Hair follicular keratinocyte (primary cell): Measurements from ENCODE around the gene PLPP4. TPM values are rescaled to one million over a fixed set of nuclear protein-coding genes. Genes with fewer than 3 reads are reported as not detected.

ENCODE experiments used
- total RNA-seq: library from RNA; depleted of rRNA; stranded (reverse); fragments of >200 nt; gene quantifications from 2 replicates; pipeline ENCODE4 v1.2.3, GENCODE V29; 2015

The PLPP4 gene
- total RNA-seq = 2.0 TPM in 1 of 2 replicates, not detected in the other

DNA sequence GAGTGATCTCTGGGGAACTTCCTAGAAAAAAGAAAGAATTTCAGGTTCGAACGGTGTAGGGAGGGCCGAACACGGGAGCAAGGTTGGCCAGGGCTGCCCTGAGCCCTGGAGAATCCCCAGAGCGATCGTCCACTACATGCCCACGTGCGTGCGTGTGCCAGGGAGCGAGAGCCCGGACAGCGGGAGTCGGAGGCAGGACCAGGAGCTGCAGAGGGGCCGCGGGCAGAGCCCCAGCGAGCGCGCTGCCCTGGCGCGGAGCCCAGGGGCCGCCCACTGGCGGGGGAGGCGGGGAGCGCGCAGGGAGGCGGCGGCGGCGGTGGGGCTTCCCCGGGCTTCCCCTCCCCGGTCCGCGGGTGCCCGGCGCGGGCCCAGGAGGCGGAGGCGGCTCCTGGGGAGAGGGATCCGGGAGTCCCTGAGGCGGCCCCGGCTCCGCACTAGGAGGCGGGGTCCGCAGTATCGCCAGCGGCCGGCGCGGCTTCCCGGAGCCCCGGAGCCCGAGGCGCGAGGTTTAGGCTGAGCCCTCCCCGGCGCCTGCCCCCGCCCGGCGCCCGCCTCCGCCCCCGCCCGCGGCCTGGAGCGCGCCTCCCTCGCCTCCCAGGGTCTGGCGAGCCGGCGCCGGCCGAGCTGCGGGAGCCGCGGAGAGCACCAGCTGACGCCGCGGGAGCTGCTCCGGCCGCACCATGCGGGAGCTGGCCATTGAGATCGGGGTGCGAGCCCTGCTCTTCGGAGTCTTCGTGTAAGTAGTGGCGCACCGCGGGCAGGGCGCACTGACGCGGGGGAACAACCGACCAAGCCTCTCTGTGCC lies at the start of gene PLPP4:
TSS of gene PLPP4 (plus strand) at position 602 of the 805 bp plus-strand sequence. CDS start at position 681, 79 bp downstream.

